Forelimb muscle (tissue), 1 donor: ENCODE measurements around the gene SUMF1. TPM values are rescaled to one million over a fixed set of nuclear protein-coding genes. Genes with fewer than 3 reads are reported as not detected.
"Not testable (repeated sequence)": the region's sequence is repeated elsewhere in the genome, so short reads cannot be mapped to it uniquely, and the experiment has no call there.

ENCODE experiments used
- DNase-seq: peaks from one replicate; pipeline ENCODE4 v3.0.0-alpha.2; 2013; ENCODE audit warnings: low read depth
- polyA plus RNA-seq: library from polyadenylated mRNA; unstranded; fragments of 120-200 nt; gene quantifications from one replicate; pipeline ENCODE4 v1.2.1, GENCODE V29; 2013; ENCODE audit not compliant: insufficient read length

The SUMF1 gene
- polyA plus RNA-seq, 1 donor = 10.9 TPM

GRCh38 chr3:4338751-4339150 lies 128.3 kb downstream of the SUMF1 start:
- DNase-seq = no peak

- no peak for DNase-seq
Measured at GRCh38 chr3:4336850-4337546, 130.1 kb downstream of the SUMF1 start.

DNA sequence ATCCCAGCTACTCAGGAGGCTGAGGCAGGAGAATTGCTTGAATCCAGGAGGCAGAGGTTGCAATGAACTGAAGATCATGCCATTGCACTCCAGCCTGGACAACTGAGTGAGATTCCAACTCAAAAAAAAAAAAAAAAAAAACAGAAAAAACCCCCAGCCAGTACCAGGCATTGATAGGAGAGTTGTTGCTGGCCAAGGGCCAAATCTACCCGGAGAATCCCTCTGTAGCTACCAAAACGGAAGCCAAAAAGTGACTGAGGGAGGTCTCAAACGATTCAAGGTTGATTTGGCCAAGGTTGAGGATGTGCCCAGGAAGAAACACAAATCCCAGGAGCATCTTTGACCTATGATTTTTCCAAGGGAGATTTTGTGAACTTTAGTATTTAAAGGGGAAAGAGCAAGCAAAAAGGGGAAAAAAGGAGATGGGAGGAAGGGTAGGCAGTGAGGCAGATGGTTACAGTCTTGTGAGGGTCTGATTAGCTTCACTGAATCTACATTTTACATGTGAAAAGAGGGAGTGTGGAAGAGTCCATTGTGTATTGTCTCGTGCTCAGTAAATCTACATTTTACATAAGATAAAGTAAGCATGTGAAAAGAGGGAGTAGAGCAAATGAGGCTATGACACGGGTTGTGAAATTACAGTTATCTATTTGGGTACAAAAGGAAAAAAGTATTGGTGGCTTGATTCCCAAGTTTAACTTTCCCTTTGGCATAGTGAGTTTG lies 131.1 kb downstream of the SUMF1 start:
- no peak for DNase-seq

DNA sequence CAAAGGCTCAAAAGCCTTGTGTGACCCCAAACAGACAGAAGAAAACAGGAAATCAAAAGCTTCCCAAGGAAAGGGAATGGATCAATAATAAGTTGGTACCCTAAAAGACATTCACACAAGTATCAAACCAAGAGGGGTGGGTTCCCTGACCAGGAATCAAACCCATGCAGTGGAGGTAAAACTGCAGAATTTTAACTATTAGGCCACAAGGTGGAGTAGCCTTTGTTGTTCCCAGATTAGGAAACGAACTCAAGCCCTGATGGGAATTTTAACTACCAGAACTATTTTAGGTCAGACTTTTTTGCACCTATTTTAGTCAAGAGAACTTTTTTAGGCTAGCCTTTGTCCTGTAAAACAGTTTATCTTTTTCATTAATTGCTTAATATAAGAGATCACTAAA lies 132.5 kb downstream of the SUMF1 start:
- DNase-seq = no peak

DNA sequence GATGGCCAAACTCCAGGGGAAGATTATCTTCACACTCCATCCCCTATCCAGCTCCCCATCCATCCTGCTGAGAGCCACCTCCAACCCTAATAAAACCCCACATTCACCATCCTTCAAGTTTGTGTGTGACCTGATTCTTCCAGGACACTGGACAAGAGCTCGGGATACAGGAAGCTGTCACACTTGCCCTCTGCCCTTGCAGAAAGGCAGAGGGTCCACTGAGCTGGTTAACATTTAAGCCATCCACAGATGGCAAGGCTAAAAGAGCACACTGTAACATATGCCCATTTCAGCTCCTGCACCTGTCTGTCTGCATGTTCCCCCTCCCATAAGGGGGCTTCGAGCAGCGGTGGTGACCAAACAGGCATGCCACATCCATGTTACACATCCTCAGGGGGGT lies 134.1 kb downstream of the SUMF1 start:
- no peak for DNase-seq

DNA sequence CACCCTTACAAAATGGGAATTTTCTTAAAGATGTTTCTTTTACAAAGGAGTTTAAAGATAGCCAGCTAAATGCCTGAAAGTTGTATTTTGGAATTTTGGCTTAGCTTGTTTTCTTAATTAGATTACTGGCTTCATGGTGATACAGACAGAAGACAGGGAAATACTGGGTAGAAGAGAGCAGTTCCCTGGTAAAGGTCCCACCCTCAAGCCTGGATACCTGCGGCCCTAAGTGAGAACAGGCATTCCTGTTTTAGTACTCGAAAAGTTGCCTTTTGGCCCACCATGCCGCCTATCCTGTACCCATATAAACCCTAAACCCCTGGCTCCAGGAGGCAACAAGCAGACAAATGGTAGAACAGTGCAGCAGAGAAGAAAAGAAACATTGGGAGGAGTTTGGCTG lies 134.5 kb downstream of the SUMF1 start:
- DNase-seq = no peak

DNA sequence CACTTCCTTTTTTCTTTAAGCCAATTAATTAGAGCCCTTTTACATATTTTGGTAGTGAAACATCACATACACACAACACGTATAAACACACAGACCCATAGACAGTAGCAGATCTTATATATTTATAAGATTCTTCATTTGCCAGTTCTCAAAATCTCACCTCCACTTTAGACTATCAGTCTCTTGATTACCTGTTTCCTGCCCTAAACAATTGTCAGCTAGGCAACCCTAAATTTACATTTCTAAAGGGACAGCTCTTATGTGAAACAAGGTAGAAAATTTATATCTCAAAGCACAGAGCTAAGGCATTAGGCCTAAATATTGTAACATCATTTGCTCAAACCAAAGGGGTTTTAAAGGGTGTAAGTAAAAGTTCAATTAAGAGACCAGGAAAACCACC lies 135.0 kb downstream of the SUMF1 start:
- DNase-seq = no peak

DNA sequence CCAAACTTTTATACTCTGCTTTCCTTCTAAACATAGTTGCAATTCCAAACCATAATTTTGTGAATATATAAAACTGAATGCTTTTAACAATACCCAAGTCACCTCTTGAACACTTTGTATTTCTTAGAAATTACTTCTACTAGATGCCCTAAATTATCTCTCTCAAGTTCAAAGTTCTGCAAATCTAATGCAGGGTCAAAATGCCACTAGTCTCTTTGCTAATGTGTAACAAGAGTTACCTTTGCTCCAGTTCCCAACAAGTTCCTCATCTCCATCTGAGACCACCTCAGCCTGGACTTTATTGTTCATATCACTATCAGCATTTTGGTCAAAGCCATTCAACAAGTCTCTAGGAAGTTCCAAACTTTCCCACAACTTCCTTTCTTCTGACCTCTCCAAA lies 137.3 kb downstream of the SUMF1 start:
- DNase-seq = not testable (repeated sequence)

DNA sequence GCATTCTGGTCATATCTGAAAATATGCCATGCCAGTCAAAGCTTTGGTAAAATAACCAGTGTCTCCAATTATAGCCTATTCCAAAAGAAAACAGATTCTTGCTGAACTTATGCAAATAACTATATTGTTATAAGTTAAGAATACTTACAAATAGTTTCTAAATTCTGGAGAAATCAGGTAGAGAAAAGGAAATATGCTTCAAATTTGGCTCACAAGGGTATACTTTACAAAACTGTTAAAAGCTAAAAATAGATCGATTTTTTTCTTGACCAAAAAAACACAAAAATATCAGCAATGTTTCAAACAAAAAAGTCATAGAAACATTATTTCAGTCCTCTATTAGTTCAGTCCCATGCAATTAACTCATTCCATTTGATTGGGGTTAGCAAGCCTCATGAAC lies 140.2 kb downstream of the SUMF1 start:
- DNase-seq = no peak

DNA sequence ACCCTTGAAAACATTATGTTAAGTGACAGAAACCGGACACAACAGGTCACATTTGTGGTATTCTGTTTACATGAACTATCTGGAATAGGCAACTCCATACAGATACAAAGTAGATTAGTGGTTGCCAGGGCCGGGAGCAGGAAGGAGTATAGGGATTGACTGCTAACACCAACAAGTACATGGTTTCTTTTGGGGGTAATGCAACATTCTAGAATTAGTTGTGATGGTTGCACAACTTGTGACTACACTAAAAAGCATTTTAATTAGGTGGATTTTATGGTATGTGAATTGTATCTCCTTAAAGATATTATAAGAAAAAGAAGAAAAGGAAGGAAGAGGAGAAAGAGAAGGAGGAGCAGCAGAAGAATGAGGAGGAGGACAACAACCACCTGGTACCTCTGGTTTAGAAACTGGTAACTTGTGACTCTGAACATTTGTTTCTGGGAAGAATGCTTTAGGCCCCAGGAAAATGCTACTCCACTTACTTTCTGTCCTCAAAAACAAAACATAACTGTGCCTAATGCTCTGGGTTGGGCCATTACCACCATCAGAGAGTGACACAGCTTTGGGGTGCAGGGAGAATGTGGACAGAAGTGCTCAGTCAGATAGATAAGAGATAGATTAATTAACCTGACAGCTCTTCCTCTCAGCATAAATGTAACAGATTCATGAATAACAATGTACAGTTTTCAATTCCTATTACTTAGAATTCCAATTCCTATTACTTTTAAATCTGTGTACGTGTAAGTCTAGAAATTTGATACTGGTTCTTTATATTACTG lies 143.6 kb downstream of the SUMF1 start:
- DNase-seq = no peak

DNA sequence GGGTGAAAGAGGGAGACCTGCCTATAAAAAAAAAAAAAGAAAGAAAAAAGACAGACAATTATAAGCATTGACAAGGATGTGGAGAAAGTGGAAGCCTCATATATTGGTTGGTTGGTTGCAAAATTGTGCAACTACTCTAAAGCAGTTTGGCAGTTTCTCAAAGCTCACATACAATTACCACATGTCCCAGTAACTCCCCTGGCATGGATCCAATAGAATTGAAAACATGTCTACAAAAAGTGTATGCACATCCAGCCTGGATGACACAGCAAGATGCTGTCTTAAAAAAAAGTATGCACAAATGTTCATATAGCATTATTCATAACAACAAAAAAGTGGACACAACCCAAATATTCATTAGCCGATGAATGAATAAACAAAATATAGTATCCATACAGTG lies 144.4 kb downstream of the SUMF1 start:
- DNase-seq = no peak

- no peak for DNase-seq
Measured at GRCh38 chr3:4321732-4322131, 145.3 kb downstream of the SUMF1 start.

- DNase-seq = no peak
Measured at GRCh38 chr3:4320096-4320911, 146.8 kb downstream of the SUMF1 start.

DNA sequence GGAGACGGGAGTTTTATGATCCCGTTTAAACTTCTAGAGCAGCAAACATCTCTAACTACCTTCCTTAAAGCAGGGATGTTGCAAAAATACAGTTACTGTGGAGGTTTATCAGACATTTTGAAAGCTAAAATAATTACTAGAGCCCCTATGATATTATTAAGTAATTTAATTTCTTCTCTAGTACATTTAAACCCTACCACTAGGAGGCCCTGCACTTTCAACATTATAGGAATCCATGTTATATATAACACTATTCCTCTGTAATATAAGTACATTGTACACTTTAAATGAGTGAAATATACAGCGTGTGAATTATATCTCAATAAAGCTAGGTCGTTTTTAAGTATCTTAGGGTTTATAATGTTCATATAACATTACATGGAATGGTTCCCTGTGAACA lies 152.4 kb downstream of the SUMF1 start:
- DNase-seq = no peak

GRCh38 chr3:4313606-4314293 lies 153.3 kb downstream of the SUMF1 start:
- no peak for DNase-seq

GRCh38 chr3:4311496-4311895 lies 155.6 kb downstream of the SUMF1 start:
- no peak for DNase-seq

Other genes starting within 250 kb of the SUMF1 start
- gene SETMAR, start 163.9 kb downstream of the SUMF1 start, polyA plus RNA-seq = 15.4 TPM
- gene ITPR1, start 26.1 kb upstream of the SUMF1 start, polyA plus RNA-seq = 16.4 TPM